ENCODE results near the gene MLC1. TPM values are rescaled to one million over a fixed set of nuclear protein-coding genes. Genes with fewer than 3 reads are reported as not detected.

The MLC1 gene
- total RNA-seq, 4 donors from 2014 or later, result 0.49 to 3.4 (median 0.70) TPM

GRCh38 chr22:50118129-50118528 is 32.9 kb upstream of the MLC1 start:
- peak in 1 of 2 donors; percentile 18 for DNase-seq (ENCODE audit: low spot score in 2 of 2)
- Histone ChIP-seq H3K36me3 (no peaks in the 10 kb centered on the region), H3K4me1 (no peaks in the 10 kb centered on the region), H3K9me3 (no peaks in the 10 kb centered on the region), H3K4me3 (no peak overlapping the region), H3K27me3 (no peaks in the 10 kb centered on the region), H3K27ac (no peak overlapping the region)
- WGBS, result 59% methylated on average over 3 of the region's 3 CpGs
- TF ChIP-seq EP300 (IDR thresholded peaks at IDR 0.05), result no peak
- no peak for TF ChIP-seq CTCF (IDR thresholded peaks at IDR 0.05)
- no peak for TF ChIP-seq POLR2A (IDR thresholded peaks at IDR 0.05)
- no peak for TF ChIP-seq POLR2AphosphoS5 (IDR thresholded peaks at IDR 0.05)

- 90% methylated on average over 19 of the region's 19 CpGs for WGBS
- Histone ChIP-seq H3K36me3 (no peaks in the 10 kb centered on the region), H3K27me3 (no peaks in the 10 kb centered on the region), H3K9me3 (no peaks in the 10 kb centered on the region), H3K4me1 (no peaks in the 10 kb centered on the region), H3K4me3 (no peak overlapping the region), H3K27ac (no peak overlapping the region)
- no peak for TF ChIP-seq EP300 (IDR thresholded peaks at IDR 0.05)
- no peak for TF ChIP-seq POLR2AphosphoS5 (IDR thresholded peaks at IDR 0.05)
- TF ChIP-seq CTCF (IDR thresholded peaks at IDR 0.05), result no peak
- no peak for TF ChIP-seq POLR2A (IDR thresholded peaks at IDR 0.05)
- DNase-seq (ENCODE audit: low spot score in 2 of 2), result no peak
These were observed 32.0 kb upstream of the MLC1 start for GRCh38 chr22:50117168-50117762.

GRCh38 chr22:50115693-50116092 is 30.5 kb upstream of the MLC1 start:
- TF ChIP-seq POLR2AphosphoS5 (IDR thresholded peaks at IDR 0.05), result no peak
- TF ChIP-seq EP300 (IDR thresholded peaks at IDR 0.05), result no peak
- TF ChIP-seq POLR2A (IDR thresholded peaks at IDR 0.05), result no peak
- TF ChIP-seq CTCF (IDR thresholded peaks at IDR 0.05), result no peak
- Histone ChIP-seq H3K27me3 (no peaks in the 10 kb centered on the region), H3K4me1 (no peaks in the 10 kb centered on the region), H3K4me3 (no peak overlapping the region), H3K27ac (no peak overlapping the region), H3K36me3 (no peaks in the 10 kb centered on the region), H3K9me3 (no peaks in the 10 kb centered on the region)
- 77% methylated on average over 10 of the region's 10 CpGs for WGBS
- DNase-seq (ENCODE audit: low spot score in 2 of 2), result peak in 1 of 2 donors; percentile 73

- no peak overlapping the region for H3K27ac ChIP-seq
- 51% methylated on average over 19 of the region's 19 CpGs for WGBS
- H3K27me3 ChIP-seq, result no peaks in the 10 kb centered on the region
- H3K4me1 ChIP-seq, result no peaks in the 10 kb centered on the region
- no peaks in the 10 kb centered on the region for H3K9me3 ChIP-seq
- TF ChIP-seq POLR2AphosphoS5 (IDR thresholded peaks at IDR 0.05) (no peak), POLR2A (IDR thresholded peaks at IDR 0.05) (no peak), CTCF (IDR thresholded peaks at IDR 0.05) (no peak), EP300 (IDR thresholded peaks at IDR 0.05) (no peak)
- peak in 1 of 2 donors; percentile 65 for DNase-seq (ENCODE audit: low spot score in 2 of 2)
- no peaks in the 10 kb centered on the region for H3K36me3 ChIP-seq
- no peak overlapping the region for H3K4me3 ChIP-seq
These were observed 29.2 kb upstream of the MLC1 start for GRCh38 chr22:50114221-50115021.
